GM21360 (cell line): ENCODE results near the gene IER5L.

Source experiments
- ATAC-seq: cut with Tn5 transposase; IDR thresholded peaks from one replicate; pipeline ENCODE4 v1.9.1; 2021; ENCODE audit warnings: mild to moderate bottlenecking, moderate library complexity; ENCODE audit not compliant: unreplicated experiment

Gene IER5L

GRCh38 chr9:129182122-129182521 is 4.1 kb upstream of the IER5L start:
- ATAC-seq: no peak

GRCh38 chr9:129181246-129181645 is 3.2 kb upstream of the IER5L start:
- no peak for ATAC-seq

DNA sequence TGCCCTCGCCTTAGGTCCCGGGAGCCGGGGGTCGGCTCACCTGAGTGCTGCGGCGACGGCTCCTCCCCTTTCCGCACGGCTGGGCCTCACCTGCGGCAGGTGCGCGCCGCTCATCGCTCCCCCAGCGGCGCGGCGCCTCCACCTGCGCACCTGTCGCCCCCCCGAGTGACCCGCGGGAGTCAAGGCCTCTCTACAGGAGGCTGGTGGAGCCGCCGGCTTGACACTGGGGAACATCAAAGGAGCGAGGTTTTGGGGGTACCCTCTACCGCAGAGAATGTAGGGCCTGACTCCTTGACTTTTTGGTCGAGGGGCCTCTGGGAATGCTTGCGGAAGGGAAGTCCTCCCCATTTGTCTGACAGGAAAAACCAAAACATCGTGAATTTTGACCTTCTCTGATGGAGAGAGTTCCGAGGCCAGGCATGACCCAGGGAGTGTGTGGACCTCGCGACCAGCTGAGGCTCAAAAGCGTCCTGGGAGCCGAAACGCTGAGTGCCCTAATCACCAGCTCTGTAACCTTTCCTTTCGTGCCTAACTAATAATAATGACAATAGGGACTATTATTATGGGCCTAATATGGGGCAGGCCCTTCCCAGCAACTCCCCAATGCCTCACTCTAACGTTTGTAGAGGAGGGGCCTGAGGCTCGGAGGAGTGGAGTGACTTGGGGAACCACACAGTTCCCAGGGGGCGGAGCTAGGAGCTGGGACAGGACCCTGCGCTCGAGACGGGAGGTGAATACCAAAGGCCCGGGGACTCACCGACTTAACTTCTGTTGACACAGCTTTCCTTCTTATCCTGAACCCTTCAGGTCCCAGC is 714 bp upstream of the IER5L start:
- ATAC-seq: no peak

- peak; percentile 18 for ATAC-seq
Measured at GRCh38 chr9:129177443-129177790, 644 bp downstream of the IER5L start.

DNA sequence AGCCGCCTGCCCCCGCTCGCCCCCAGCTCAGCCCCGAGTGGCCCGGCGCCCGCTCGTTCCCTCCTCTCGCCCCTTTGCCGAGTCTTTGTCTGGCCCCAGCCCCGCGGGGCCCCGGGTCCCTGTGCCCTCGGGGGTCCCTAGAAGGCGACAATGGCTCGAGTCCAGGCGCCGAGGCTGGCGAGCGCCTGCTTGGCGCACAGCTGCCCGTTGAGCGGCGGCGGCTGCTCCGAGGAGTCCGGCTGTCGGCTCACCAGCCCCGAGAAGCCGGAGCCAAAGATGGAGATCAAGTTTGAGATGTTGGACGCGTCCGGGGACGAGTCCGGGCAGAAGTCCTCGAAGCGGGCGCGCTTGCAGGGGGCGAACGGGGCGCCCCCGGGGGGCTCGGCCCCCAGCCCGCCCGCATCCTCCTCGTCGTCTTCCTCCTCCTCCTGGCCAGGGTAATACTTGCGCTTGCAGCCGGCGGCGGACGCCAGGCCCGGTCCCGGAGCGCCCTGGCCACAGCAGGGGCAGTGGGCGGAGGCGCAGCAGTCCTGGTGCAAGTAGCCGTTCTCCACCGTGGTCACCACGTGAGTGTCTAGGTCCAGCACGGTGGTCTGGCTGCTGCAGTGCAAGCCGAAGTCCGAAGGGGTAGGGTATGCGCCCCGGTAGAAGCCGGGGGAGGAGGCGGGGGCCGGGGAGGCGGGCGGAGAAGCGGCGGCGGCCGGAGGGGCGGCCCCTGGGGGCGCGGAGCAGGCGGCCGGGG is 1.2 kb downstream of the IER5L start:
- no peak for ATAC-seq

GRCh38 chr9:129175825-129176633 is 2.0 kb downstream of the IER5L start:
- ATAC-seq: no peak

GRCh38 chr9:129175515-129175824 is 2.6 kb downstream of the IER5L start:
- no peak for ATAC-seq

GRCh38 chr9:129174724-129175514 is 3.1 kb downstream of the IER5L start:
- ATAC-seq: no peak

GRCh38 chr9:129174102-129174723 is 3.8 kb downstream of the IER5L start:
- ATAC-seq: no peak

DNA sequence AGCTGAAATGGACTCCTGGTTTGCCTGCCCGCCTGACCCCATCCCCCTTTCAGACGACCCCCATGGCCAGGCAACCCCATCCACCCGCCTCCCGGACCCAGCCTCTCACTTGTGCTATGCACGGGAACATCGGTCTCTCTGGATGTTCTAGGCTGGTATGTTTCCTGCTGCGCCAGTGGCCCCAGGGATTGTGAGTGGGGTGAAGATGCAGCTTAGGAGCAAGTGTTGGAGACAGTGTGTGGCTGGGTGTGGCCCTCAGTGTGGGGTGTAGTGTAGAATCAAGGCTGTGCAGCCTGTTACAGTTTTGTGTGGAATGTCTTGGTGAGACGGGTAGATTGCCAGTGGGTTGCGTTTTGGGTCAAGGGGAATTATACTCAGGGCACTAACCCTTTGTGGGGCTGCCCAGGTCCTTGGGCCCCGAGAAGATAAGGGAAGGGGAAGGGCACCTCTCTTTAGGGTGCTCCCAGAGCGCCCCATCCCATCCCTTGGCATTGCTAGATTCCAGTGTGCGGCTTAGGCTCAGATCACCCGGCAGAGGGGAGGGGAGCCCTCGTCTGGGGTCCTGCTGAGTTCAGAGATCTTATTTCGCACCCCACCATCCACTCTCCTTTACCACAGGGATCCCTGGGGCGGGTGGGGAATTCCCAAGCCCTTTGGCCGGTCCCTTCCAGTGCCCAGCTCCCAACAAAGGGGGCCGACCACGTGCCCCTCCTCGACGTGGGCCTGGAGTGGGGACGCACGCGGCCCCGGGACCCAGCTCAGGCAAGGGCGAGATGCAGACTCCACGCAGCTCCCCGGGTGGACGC is 4.6 kb downstream of the IER5L start:
- no peak for ATAC-seq

GRCh38 chr9:129172816-129173215 is 5.2 kb downstream of the IER5L start:
- ATAC-seq: no peak

DNA sequence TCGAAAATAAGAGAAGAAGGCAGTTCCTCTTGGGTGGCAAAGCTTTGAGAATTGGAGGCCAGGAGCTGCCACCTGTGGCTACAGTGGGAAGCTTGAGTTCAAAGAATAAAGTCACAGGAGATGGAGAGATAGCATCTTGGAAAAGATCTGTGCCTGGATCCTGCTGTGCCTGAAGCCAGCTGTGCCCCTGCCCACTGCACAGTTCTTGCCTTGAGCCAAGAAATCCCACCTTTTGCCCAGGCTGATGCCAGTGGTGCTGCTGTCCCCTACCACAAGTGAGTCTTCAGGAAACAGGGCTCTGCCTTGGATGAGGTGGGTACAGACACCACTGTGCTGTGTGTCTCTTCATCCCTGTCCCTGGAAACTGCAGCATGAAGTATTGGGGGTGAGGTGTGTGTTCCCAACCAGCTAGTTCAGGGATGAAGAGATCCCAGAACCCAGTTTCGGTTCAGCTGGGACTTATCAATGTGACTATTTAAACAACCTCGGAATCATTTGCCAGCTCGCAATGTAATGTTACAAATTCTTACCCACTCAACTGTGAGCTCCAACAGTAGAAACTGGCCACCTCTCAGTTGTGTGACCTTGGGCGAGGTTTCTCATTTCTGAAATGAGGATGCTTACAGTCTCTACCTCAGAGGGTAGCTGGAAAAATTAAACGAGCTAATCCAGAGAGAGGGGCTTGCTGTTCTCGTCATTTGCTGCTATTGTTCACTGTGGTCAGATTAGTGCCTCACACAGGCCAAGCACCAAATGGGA is 5.9 kb downstream of the IER5L start:
- ATAC-seq: no peak

- no peak for ATAC-seq
Measured at GRCh38 chr9:129170229-129170628, 7.8 kb downstream of the IER5L start.

- no peak for ATAC-seq
Measured at GRCh38 chr9:129166623-129167557, 11.2 kb downstream of the IER5L start.

DNA sequence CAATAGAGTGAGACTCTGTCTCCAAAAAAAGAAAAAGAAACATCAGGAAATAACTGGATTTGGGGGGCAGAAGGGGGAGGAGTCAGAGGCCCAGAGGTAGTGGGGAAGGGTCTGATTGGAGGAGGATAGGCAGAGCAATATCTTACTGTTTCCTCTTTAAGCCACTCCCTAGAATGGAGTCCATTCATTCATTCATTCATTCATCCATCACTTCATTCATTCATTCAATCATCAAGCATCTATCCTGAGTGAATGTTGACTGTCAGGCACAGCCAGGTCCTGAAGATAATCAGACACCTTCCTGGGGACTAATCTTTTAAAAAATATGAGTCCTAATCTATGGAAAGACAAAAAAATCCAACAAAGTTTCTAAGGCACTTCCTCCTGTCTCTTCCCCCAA is 12.9 kb downstream of the IER5L start:
- ATAC-seq: no peak

- no peak for ATAC-seq
Measured at GRCh38 chr9:129164246-129164930, 13.7 kb downstream of the IER5L start.

- no peak for ATAC-seq
Measured at GRCh38 chr9:129163753-129164152, 14.3 kb downstream of the IER5L start.
